ENCODE data around the gene HDGF. TPM values are rescaled to one million over a fixed set of nuclear protein-coding genes. Genes with fewer than 3 reads are reported as not detected.

HDGF gene
- total and polyA plus RNA-seq, 2 donors (not counting 3 experiments of a cell fraction or from before 2014, with no cell fraction given) = 95.1 to 298 TPM

DNA sequence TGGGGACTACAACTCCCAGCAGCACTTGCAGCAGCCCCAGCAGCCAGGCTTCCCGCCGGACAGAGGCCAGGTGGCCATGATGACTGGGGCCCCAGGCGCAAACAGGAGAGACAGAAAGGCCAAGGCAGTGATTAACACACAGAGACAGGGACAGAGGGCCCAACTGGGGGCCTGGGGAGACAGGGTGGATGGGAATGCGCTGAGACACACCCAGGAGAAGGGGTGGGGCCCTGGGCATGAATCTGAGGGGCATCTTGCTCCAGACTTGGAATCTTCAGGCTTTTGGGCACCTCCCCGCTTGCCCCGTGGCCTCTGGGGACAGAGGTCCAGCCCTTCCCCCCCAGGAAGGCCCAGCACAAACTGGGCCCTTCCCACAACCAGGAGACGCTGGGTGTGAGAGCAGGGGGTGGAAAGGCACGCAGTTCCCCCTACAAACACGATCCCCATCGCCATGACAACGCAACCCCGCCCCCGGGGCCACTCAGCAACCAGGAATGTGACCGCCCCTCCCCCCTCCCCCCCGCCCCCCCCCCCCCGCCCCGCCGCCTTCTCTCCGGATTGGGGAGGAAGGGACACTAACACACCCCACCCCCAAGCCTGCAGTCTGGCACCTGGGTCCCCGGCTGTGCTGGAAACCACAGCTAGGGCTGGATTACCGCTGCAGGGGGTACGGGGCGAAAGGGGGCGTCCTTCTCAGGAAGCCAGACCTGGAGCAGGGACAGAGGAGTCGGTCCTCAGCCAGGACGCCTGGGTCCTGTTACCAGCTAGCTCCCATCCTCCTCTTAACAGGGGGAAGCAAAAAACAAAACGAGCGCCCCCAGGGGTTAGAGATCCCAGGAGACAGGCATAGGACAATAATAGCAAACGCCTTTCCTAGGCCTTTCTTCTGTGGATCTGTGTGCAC is 4.5 kb downstream of the HDGF start:
- Histone ChIP-seq H3K4me2 (ENCODE audit: insufficient read depth, low read length) (peak overlapping the region; percentile 83), H3K9me1 (replicated peaks; ENCODE audit: control insufficient read depth, extremely low read depth, insufficient read depth, low read length) (no peaks in the 10 kb centered on the region), H4K20me1 (replicated peaks; ENCODE audit: control insufficient read depth, extremely low read depth, insufficient read depth, low read length) (no peaks in the 10 kb centered on the region), H3K36me3 (ENCODE audit: control insufficient read depth in 2 of 2, extremely low read depth in 1 of 2, insufficient read depth in 2 of 2, low read length in 2 of 2) (peaks cover 11 to 14% of the 10 kb centered on the region in 2 experiments), H3K4me3 (replicated peaks in 1 of 3; ENCODE audit: insufficient read depth in 1 of 3, low read depth in 1 of 3, low read length in 3 of 3) (peak overlapping the region in 2 of 3 experiments; percentile 44 to 92), H2AFZ (ENCODE audit: low read depth, low read length) (no peak overlapping the region), H3K4me1 (ENCODE audit: control insufficient read depth, extremely low read depth, insufficient read depth, low read length) (peaks cover 41% of the 10 kb centered on the region), H3K9ac (replicated peaks; ENCODE audit: extremely low read depth, insufficient read depth, low read length) (peak overlapping the region; percentile 98), H3K27ac (ENCODE audit: insufficient read depth, low read depth, low read length) (peak overlapping the region; percentile 99), H3K27me3 (ENCODE audit: control insufficient read depth in 2 of 2, insufficient read depth in 2 of 2, low read length in 2 of 2) (no peaks in the 10 kb centered on the region), H3K79me2 (ENCODE audit: control insufficient read depth, insufficient read depth, low read length) (peaks cover 71% of the 10 kb centered on the region), H3K9me3 (replicated peaks; ENCODE audit: control insufficient read depth, insufficient read depth, low read length) (no peaks in the 10 kb centered on the region)
- peak; percentile 77 for DNase-seq (ENCODE audit: low read depth, low spot score)
- dilution Hi-C loops (cut with MboI; ENCODE audit: extremely low pct_ligation_motif_present, low sequenced_read_pairs) = no loop called here
- ChIA-PET POLR2A (no interaction called here), CTCF (interaction anchor here (1.2 to 1.5 kb wide), 2 partner anchors 21 to 57 kb away, joined by 7 to 9 read pairs; no protein-coding TSS in a partner anchor)
- peak; percentile 78 for FAIRE-seq
- intact Hi-C loops (cut with micrococcal nuclease) = loop anchor here (1.0 to 5.0 kb wide), 2 partner anchors 19 to 245 kb away; partner anchors contain the start of genes ISG20L2, MEF2D and METTL25B
- no TSS peak for BruUV-seq (replicated peaks)
- TF ChIP-seq POLR2AphosphoS5 (IDR thresholded peaks at IDR 0.05; ENCODE audit: insufficient read depth, low read depth, low read length) (peak; percentile 61), JUN (IDR thresholded peaks at IDR 0.05; ENCODE audit: borderline replicate concordance, insufficient read depth, insufficient read length, low read depth) (no peak), POLR2A (IDR thresholded peaks at IDR 0.05; ENCODE audit: low read depth, low read length) (peak; percentile 66), EZH2 (IDR thresholded peaks at IDR 0.05; ENCODE audit: borderline replicate concordance, low read depth, low read length, severe bottlenecking) (no peak), MYC (IDR thresholded peaks at IDR 0.05; ENCODE audit: low read depth, low read length) (peak; percentile 32), CTCF (IDR thresholded peaks at IDR 0.05; ENCODE audit: extremely low read depth in 1 of 2, insufficient read depth in 1 of 2, low read depth in 1 of 2, low read length in 2 of 2) (peak in 1 of 2 donors; percentile 22), FOS (IDR thresholded peaks at IDR 0.05; ENCODE audit: borderline replicate concordance, insufficient read depth, low read length) (peak; percentile 25)
- TF ChIP-seq, protein P1, sequence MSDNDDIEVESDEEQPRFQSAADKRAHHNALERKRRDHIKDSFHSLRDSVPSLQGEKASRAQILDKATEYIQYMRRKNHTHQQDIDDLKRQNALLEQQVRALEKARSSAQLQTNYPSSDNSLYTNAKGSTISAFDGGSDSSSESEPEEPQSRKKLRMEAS (IDR thresholded peaks at IDR 0.05; ENCODE audit: insufficient read depth, insufficient read length) = peak; percentile 31

Measured in endothelial cell of umbilical vein (primary cell).